Measurements from ENCODE around the gene TUBGCP6.

TUBGCP6 gene

GRCh38 chr22:50250555-50251476, 6.0 kb upstream of the TUBGCP6 start, which contains the start of gene HDAC10:
Gene HDAC10 (minus strand): TSS chr22:50251265. CDS start chr22:50251032, 233 bp downstream.
- H3K27ac Mint-ChIP-seq = peak within 1 kb of the TSS; percentile 61 to 92
- no peaks in the 10 kb centered on the region for H3K9me3 Mint-ChIP-seq
- peak; percentile 81 to 85 for DNase-seq
- peaks cover 47% of the 10 kb centered on the region for H3K4me1 Mint-ChIP-seq
- no peaks in the 10 kb centered on the region for H3K27me3 Mint-ChIP-seq
- peak; percentile 84 for ATAC-seq
- H3K4me3 Mint-ChIP-seq = peak within 1 kb of the TSS; percentile 84 to 88

GRCh38 chr22:50250249-50250554, 5.4 kb upstream of the TUBGCP6 start:
- DNase-seq = no peak
- peak overlapping the region in 1 of 2 donors; percentile 92 for H3K27ac Mint-ChIP-seq
- no peaks in the 10 kb centered on the region for H3K27me3 Mint-ChIP-seq
- H3K9me3 Mint-ChIP-seq = no peaks in the 10 kb centered on the region
- H3K4me1 Mint-ChIP-seq = peaks cover 51% of the 10 kb centered on the region
- peak overlapping the region; percentile 84 to 88 for H3K4me3 Mint-ChIP-seq
- ATAC-seq = no peak

GRCh38 chr22:50249341-50250248, 4.8 kb upstream of the TUBGCP6 start:
- ATAC-seq (no peak), DNase-seq (no peak)
- H3K9me3 Mint-ChIP-seq = no peaks in the 10 kb centered on the region
- peak overlapping the region; percentile 84 to 88 for H3K4me3 Mint-ChIP-seq
- H3K4me1 Mint-ChIP-seq = peaks cover 57% of the 10 kb centered on the region
- H3K27ac Mint-ChIP-seq = peak overlapping the region in 1 of 2 donors; percentile 92
- no peaks in the 10 kb centered on the region for H3K27me3 Mint-ChIP-seq

GRCh38 chr22:50248196-50249081, 3.6 kb upstream of the TUBGCP6 start:
- ATAC-seq (no peak), DNase-seq (no peak)
- no peak overlapping the region for H3K4me3 Mint-ChIP-seq
- no peaks in the 10 kb centered on the region for H3K9me3 Mint-ChIP-seq
- peaks cover 64% of the 10 kb centered on the region for H3K4me1 Mint-ChIP-seq
- no peaks in the 10 kb centered on the region for H3K27me3 Mint-ChIP-seq
- H3K27ac Mint-ChIP-seq = no peak overlapping the region

GRCh38 chr22:50247748-50248147, 2.9 kb upstream of the TUBGCP6 start:
- H3K27ac Mint-ChIP-seq = peak overlapping the region in 1 of 2 donors; percentile 16
- no peak for ATAC-seq
- no peaks in the 10 kb centered on the region for H3K27me3 Mint-ChIP-seq
- H3K4me1 Mint-ChIP-seq = peaks cover 70% of the 10 kb centered on the region
- H3K9me3 Mint-ChIP-seq = no peaks in the 10 kb centered on the region
- peak in 1 of 2 donors; percentile 38 for DNase-seq
- H3K4me3 Mint-ChIP-seq = peak overlapping the region in 1 of 2 donors; percentile 59

DNA sequence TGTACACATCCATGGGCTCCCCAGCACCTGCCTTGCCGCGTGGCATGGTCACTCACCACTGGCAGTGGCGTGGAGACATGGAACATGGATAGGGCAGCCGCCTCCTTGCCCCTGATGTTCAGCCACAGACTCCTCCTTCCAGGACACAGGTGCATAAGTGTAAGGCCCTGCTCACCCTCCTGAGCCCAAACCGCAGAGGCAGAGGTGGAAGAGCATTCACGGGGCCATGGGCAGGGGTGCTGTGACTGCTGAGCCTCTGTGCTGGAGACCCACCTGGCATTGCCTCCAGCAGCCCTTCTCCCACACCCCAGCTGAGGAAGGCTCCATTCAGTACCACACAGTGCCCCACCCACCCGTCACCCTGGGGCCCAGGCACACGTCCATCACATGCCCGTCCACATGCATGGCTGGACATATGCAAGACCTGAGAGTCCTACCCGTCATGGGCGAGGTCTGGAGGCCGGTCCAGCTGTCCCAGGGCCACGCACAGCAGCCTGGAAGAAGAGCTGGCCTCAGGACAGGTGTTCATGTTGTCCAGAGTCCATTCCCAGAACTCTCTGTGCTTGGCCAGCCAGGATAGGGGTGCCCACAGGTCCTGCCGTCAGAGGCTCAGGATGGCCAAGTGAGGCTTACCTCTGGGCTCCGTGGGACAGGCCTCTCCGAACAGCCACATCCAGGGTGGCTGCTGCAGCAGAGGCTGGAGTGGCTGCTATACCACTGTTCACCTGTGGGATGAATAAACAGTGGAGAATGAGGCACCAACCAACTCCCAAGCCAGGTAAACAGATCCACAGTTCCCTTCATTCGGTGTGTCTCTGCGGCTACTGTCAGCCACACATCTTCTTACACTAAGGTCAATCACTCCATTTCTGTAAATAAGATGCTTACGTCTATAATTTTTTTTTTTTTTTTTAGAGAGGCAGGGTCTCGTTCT, 1.7 kb upstream of the TUBGCP6 start:
- no peaks in the 10 kb centered on the region for H3K9me3 Mint-ChIP-seq
- H3K27me3 Mint-ChIP-seq = no peaks in the 10 kb centered on the region
- peaks cover 73% of the 10 kb centered on the region for H3K4me1 Mint-ChIP-seq
- H3K4me3 Mint-ChIP-seq = peak overlapping the region; percentile 99 to 100
- peak overlapping the region in 1 of 2 donors; percentile 67 for H3K27ac Mint-ChIP-seq
- ATAC-seq (no peak), DNase-seq (peak in 1 of 2 donors; percentile 12)

- peaks cover 80% of the 10 kb centered on the region for H3K4me1 Mint-ChIP-seq
- H3K4me3 Mint-ChIP-seq = peak overlapping the region; percentile 99 to 100
- no peaks in the 10 kb centered on the region for H3K9me3 Mint-ChIP-seq
- peak; percentile 6 for ATAC-seq
- no peaks in the 10 kb centered on the region for H3K27me3 Mint-ChIP-seq
- DNase-seq = no peak
- peak overlapping the region; percentile 99 to 100 for H3K27ac Mint-ChIP-seq
Observed at GRCh38 chr22:50245214-50246072, 620 bp upstream of the TUBGCP6 start.

DNA sequence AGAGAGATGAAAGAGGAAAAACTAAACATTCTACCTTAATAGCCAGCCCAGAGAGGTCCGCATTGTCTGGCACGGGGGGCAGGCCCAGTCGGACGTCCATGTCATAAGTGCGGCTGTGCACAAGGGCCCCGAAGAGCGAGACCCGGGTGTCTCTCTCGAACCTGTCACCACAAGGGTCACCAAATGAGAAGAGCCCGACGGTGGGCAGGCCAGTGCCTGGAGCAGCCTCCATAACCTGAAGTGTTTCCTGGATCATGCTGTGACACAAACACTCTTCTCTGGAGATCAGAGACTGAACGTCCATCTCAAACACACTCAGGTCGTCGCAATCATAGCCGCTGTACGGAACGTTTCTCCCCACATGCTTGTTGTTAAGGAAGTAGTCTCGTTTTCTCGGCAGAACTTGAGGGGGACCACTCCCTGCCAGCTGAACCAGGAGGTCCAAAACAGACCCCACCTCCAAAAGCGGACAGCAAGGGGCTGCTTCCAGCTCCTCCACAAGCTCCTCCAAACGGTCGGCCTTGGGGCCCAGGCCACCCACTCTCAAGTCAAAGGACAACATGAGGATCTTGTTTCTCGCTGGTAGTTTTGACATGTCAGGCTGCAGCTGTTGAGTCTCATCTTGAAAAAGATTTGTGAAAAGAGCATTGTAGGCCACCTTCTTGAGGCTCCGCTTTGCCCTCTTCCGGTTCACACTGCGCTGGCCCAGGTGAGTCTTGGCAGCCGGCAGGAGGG, 971 bp downstream of the TUBGCP6 start:
- no peak for ATAC-seq

GRCh38 chr22:50242406-50242949, 2.3 kb downstream of the TUBGCP6 start:
- DNase-seq (no peak), ATAC-seq (no peak)
- Mint-ChIP-seq H3K4me3 (peak overlapping the region; percentile 99 to 100), H3K4me1 (peaks cover 73% of the 10 kb centered on the region), H3K27me3 (no peaks in the 10 kb centered on the region), H3K9me3 (no peaks in the 10 kb centered on the region), H3K27ac (peak overlapping the region in 1 of 2 donors; percentile 42)

More for the DNA sequence above, 971 bp downstream of the TUBGCP6 start:
- Mint-ChIP-seq H3K4me3 (peak overlapping the region; percentile 99 to 100), H3K27me3 (no peaks in the 10 kb centered on the region), H3K4me1 (peaks cover 74% of the 10 kb centered on the region), H3K9me3 (no peaks in the 10 kb centered on the region), H3K27ac (peak overlapping the region; percentile 99 to 100)
- no peak for DNase-seq

GRCh38 chr22:50238755-50239154, 6.1 kb downstream of the TUBGCP6 start:
- H3K27ac Mint-ChIP-seq = no peak overlapping the region
- ATAC-seq = no peak
- H3K27me3 Mint-ChIP-seq = no peaks in the 10 kb centered on the region
- H3K4me3 Mint-ChIP-seq = no peak overlapping the region
- DNase-seq = no peak
- peaks cover 0 to 10% of the 10 kb centered on the region in 2 donors for H3K9me3 Mint-ChIP-seq
- peaks cover 71% of the 10 kb centered on the region for H3K4me1 Mint-ChIP-seq

DNA sequence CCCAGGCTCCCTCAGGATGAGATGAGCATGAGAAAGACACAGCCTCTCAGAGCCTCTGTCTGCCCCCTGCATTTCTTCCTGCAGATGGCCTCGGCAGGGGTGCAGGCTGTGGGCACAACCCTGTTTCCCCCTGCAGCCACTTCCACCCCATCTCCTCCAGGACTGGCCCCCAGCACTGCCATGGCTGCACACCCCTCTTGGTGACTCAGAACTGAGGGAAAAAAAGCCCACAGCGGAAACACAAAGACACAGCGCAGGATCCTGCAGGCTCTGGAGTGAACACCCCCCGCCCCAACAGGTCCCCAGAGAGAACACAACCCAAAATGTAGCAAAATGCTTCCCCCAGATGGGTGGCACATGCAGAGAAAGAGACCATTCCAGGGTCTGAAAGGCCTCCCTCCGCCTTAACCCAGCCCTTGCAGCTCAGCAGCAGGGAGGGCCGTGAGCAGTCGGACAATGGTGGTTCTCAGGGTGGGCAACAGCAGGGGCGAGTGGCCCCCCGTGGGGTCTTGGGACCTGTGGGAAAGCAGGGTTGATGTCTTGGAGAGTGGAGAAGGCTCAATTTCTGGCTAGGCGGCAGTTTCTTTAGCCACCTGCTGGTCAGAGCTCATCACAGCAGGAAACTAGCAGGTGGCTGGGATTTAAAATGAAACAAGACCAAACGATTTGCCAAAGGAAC, 8.0 kb downstream of the TUBGCP6 start:
- peak in 1 of 2 donors; percentile 14 for DNase-seq
- H3K4me3 Mint-ChIP-seq = no peak overlapping the region
- H3K4me1 Mint-ChIP-seq = peaks cover 55% of the 10 kb centered on the region
- no peaks in the 10 kb centered on the region for H3K27me3 Mint-ChIP-seq
- ATAC-seq = peak; percentile 7
- peak overlapping the region in 1 of 2 donors; percentile 75 for H3K27ac Mint-ChIP-seq
- peaks cover 0 to 10% of the 10 kb centered on the region in 2 donors for H3K9me3 Mint-ChIP-seq

DNA sequence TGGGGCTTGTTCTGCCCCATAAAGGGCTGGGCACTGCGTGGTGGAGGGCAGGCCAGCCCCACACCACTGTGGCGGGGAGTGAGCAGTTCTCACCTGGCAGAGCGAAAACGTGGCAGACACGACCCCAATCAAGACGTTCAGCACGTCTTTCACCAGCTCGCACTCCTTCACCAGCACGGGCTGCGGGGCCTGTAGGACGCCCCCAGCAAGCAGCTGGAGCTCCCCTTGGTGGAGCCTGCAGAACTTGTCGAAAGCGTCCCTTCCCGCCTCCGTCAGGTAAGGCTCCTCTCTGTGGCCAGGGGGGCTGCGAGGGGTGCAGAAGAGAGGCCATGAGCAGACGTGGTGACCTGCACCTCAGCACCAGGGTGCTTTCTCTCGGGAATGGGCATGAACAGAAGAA, 11.6 kb downstream of the TUBGCP6 start:
- Mint-ChIP-seq H3K4me1 (peaks cover 35% of the 10 kb centered on the region), H3K27ac (peak overlapping the region in 1 of 2 donors; percentile 67), H3K9me3 (peaks cover 0 to 10% of the 10 kb centered on the region in 2 donors), H3K4me3 (no peak overlapping the region), H3K27me3 (no peaks in the 10 kb centered on the region)
- no peak for DNase-seq
- no peak for ATAC-seq

All from stimulated activated naive CD8-positive, alpha-beta T cell treated with anti-CD3 and anti-CD28 coated beads, Interleukin-15, amount 100 ng/mL, for 72 hours (primary cell).